Memory B cell (primary cell): ENCODE measurements around the gene ORM2.

Experiments used
- ATAC-seq: fragments of 150-1000 bp; cut with Tn5 transposase; 2 replicates; pipeline ENCODE4 v1.10.0; 2021; ENCODE audit warnings: low read depth, mild to moderate bottlenecking, moderate library complexity
- DNase-seq, 2 donors: peaks; one replicate each; pipeline ENCODE4 v3.0.0; 2022; ENCODE audit warnings: low spot score in 2 of 2
- H3K27ac Mint-ChIP-seq: one replicate; pipeline ENCODE4 v1.8.0; 2022; ENCODE audit warnings: mild to moderate bottlenecking, moderate library complexity, mixed read lengths
- H3K27me3 Mint-ChIP-seq: one replicate; pipeline ENCODE4 v1.8.0; 2022; ENCODE audit warnings: mixed read lengths
- H3K36me3 Mint-ChIP-seq: one replicate; pipeline ENCODE4 v1.8.0; 2022; ENCODE audit warnings: mild to moderate bottlenecking, mixed read lengths
- H3K4me1 Mint-ChIP-seq: one replicate; pipeline ENCODE4 v1.8.0; 2022; ENCODE audit warnings: mixed read lengths
- H3K4me3 Mint-ChIP-seq: one replicate; pipeline ENCODE4 v1.8.0; 2022; ENCODE audit warnings: mild to moderate bottlenecking, moderate library complexity, mixed read lengths
- H3K9me3 Mint-ChIP-seq: one replicate; pipeline ENCODE4 v1.8.0; 2022; ENCODE audit warnings: mixed read lengths

The ORM2 gene

GRCh38 chr9:114349713-114350480 is 20.2 kb downstream of the ORM2 start:
- H3K4me3 Mint-ChIP-seq, result peak overlapping the region; percentile 48
- peaks cover 36% of the 10 kb centered on the region for H3K36me3 Mint-ChIP-seq
- H3K4me1 Mint-ChIP-seq, result peaks cover 33% of the 10 kb centered on the region

GRCh38 chr9:114350636-114351401 is 21.1 kb downstream of the ORM2 start:
- Mint-ChIP-seq H3K27ac (peak overlapping the region; percentile 68), H3K36me3 (peaks cover 34% of the 10 kb centered on the region), H3K9me3 (no peaks in the 10 kb centered on the region), H3K27me3 (no peaks in the 10 kb centered on the region), H3K4me3 (no peak overlapping the region), H3K4me1 (peaks cover 33% of the 10 kb centered on the region)
- DNase-seq, result no peak
- ATAC-seq, result no peak

More at GRCh38 chr9:114349713-114350480, 20.2 kb downstream of the ORM2 start:
- Mint-ChIP-seq H3K27me3 (no peaks in the 10 kb centered on the region), H3K27ac (peak overlapping the region; percentile 68), H3K9me3 (no peaks in the 10 kb centered on the region)
- no peak for DNase-seq
- ATAC-seq, result no peak

- DNase-seq (no peak), ATAC-seq (no peak)
- Mint-ChIP-seq H3K27me3 (no peaks in the 10 kb centered on the region), H3K4me1 (peaks cover 37% of the 10 kb centered on the region), H3K9me3 (no peaks in the 10 kb centered on the region), H3K36me3 (peaks cover 35% of the 10 kb centered on the region), H3K4me3 (no peak overlapping the region), H3K27ac (no peak overlapping the region)
Measured at GRCh38 chr9:114351932-114352331, 22.3 kb downstream of the ORM2 start.

- H3K27ac Mint-ChIP-seq, result no peak overlapping the region
- peaks cover 33% of the 10 kb centered on the region for H3K36me3 Mint-ChIP-seq
- H3K27me3 Mint-ChIP-seq, result no peaks in the 10 kb centered on the region
- no peaks in the 10 kb centered on the region for H3K9me3 Mint-ChIP-seq
- ATAC-seq (no peak), DNase-seq (no peak)
- no peak overlapping the region for H3K4me3 Mint-ChIP-seq
- peaks cover 15% of the 10 kb centered on the region for H3K4me1 Mint-ChIP-seq
Measured at GRCh38 chr9:114355821-114356220, 26.2 kb downstream of the ORM2 start.

GRCh38 chr9:114356792-114357191 is 27.1 kb downstream of the ORM2 start:
- Mint-ChIP-seq H3K9me3 (no peaks in the 10 kb centered on the region), H3K36me3 (peaks cover 40% of the 10 kb centered on the region), H3K27me3 (no peaks in the 10 kb centered on the region), H3K4me3 (no peak overlapping the region), H3K27ac (peak overlapping the region; percentile 85), H3K4me1 (peaks cover 15% of the 10 kb centered on the region)
- ATAC-seq (no peak), DNase-seq (no peak)

- H3K27ac Mint-ChIP-seq, result peak overlapping the region; percentile 89
- H3K27me3 Mint-ChIP-seq, result no peaks in the 10 kb centered on the region
- H3K4me3 Mint-ChIP-seq, result no peak overlapping the region
- DNase-seq, result no peak
- H3K9me3 Mint-ChIP-seq, result no peaks in the 10 kb centered on the region
- no peak for ATAC-seq
- H3K36me3 Mint-ChIP-seq, result peaks cover 39% of the 10 kb centered on the region
- H3K4me1 Mint-ChIP-seq, result peaks cover 13% of the 10 kb centered on the region
Measured at GRCh38 chr9:114357360-114357759, 27.7 kb downstream of the ORM2 start.

- H3K9me3 Mint-ChIP-seq, result no peaks in the 10 kb centered on the region
- peak overlapping the region; percentile 17 for H3K27ac Mint-ChIP-seq
- H3K27me3 Mint-ChIP-seq, result no peaks in the 10 kb centered on the region
- DNase-seq, result no peak
- H3K4me3 Mint-ChIP-seq, result no peak overlapping the region
- no peak for ATAC-seq
- peaks cover 38% of the 10 kb centered on the region for H3K36me3 Mint-ChIP-seq
- peaks cover 13% of the 10 kb centered on the region for H3K4me1 Mint-ChIP-seq
Measured at GRCh38 chr9:114357911-114358328, 28.3 kb downstream of the ORM2 start.

GRCh38 chr9:114359801-114360200 is 30.1 kb downstream of the ORM2 start:
- peak overlapping the region; percentile 90 for H3K27ac Mint-ChIP-seq
- H3K36me3 Mint-ChIP-seq, result peaks cover 54% of the 10 kb centered on the region
- DNase-seq (no peak), ATAC-seq (no peak)
- H3K27me3 Mint-ChIP-seq, result no peaks in the 10 kb centered on the region
- H3K4me3 Mint-ChIP-seq, result no peak overlapping the region
- H3K4me1 Mint-ChIP-seq, result peaks cover 29% of the 10 kb centered on the region
- no peaks in the 10 kb centered on the region for H3K9me3 Mint-ChIP-seq

GRCh38 chr9:114361542-114361941 is 31.9 kb downstream of the ORM2 start:
- no peak for DNase-seq
- peaks cover 57% of the 10 kb centered on the region for H3K36me3 Mint-ChIP-seq
- H3K4me3 Mint-ChIP-seq, result no peak overlapping the region
- H3K27ac Mint-ChIP-seq, result peak overlapping the region; percentile 90
- H3K9me3 Mint-ChIP-seq, result no peaks in the 10 kb centered on the region
- no peaks in the 10 kb centered on the region for H3K27me3 Mint-ChIP-seq
- no peak for ATAC-seq
- peaks cover 35% of the 10 kb centered on the region for H3K4me1 Mint-ChIP-seq

GRCh38 chr9:114362394-114362793 is 32.7 kb downstream of the ORM2 start:
- peaks cover 51% of the 10 kb centered on the region for H3K36me3 Mint-ChIP-seq
- no peak for DNase-seq
- ATAC-seq, result no peak
- H3K9me3 Mint-ChIP-seq, result no peaks in the 10 kb centered on the region
- H3K27ac Mint-ChIP-seq, result peak overlapping the region; percentile 90
- H3K4me3 Mint-ChIP-seq, result no peak overlapping the region
- H3K27me3 Mint-ChIP-seq, result no peaks in the 10 kb centered on the region
- peaks cover 41% of the 10 kb centered on the region for H3K4me1 Mint-ChIP-seq

GRCh38 chr9:114363424-114363823 is 33.8 kb downstream of the ORM2 start:
- ATAC-seq (no peak), DNase-seq (no peak)
- H3K27me3 Mint-ChIP-seq, result no peaks in the 10 kb centered on the region
- H3K4me3 Mint-ChIP-seq, result peak overlapping the region; percentile 37
- H3K27ac Mint-ChIP-seq, result peak overlapping the region; percentile 90
- H3K36me3 Mint-ChIP-seq, result peaks cover 53% of the 10 kb centered on the region
- H3K9me3 Mint-ChIP-seq, result no peaks in the 10 kb centered on the region
- peaks cover 49% of the 10 kb centered on the region for H3K4me1 Mint-ChIP-seq

GRCh38 chr9:114364134-114365041 is 34.7 kb downstream of the ORM2 start:
- Mint-ChIP-seq H3K27ac (peak overlapping the region; percentile 90), H3K4me1 (peaks cover 52% of the 10 kb centered on the region), H3K9me3 (no peaks in the 10 kb centered on the region), H3K27me3 (no peaks in the 10 kb centered on the region), H3K4me3 (peak overlapping the region; percentile 52), H3K36me3 (peaks cover 54% of the 10 kb centered on the region)
- DNase-seq, result no peak
- ATAC-seq, result peak; percentile 55

- Mint-ChIP-seq H3K36me3 (peaks cover 55% of the 10 kb centered on the region), H3K4me3 (no peak overlapping the region), H3K27ac (peak overlapping the region; percentile 90), H3K4me1 (peaks cover 56% of the 10 kb centered on the region), H3K27me3 (no peaks in the 10 kb centered on the region), H3K9me3 (peaks cover 1% of the 10 kb centered on the region)
- no peak for ATAC-seq
- no peak for DNase-seq
Measured at GRCh38 chr9:114365194-114365593, 35.5 kb downstream of the ORM2 start.
